Smooth muscle cell (in vitro differentiated cells): Measurements from ENCODE around the gene ODAPH. TPM values are rescaled to one million over a fixed set of nuclear protein-coding genes. Genes with fewer than 3 reads are reported as not detected.

Experiments
- DNase-seq: peaks from one replicate; lab custom pipeline; 2025; ENCODE audit not compliant: unreplicated experiment; lab: John Stamatoyannopoulos, UW
- H2AFZ ChIP-seq: fragments of 200-600 bp; sonication (generic); 2 replicates; pipeline ENCODE4 v1.6.0; 2016; ENCODE audit warnings: antibody characterized with exemption, low read depth, mild to moderate bottlenecking
- H3F3A ChIP-seq: fragments of 200-600 bp; sonication (generic); 2 replicates; pipeline ENCODE4 v1.6.0; 2017; ENCODE audit warnings: antibody characterized with exemption, low read depth
- H3K27ac ChIP-seq: fragments of 200-600 bp; sonication (generic); 2 replicates; pipeline ENCODE4 v1.5.1; 2016; ENCODE audit warnings: low read depth, mild to moderate bottlenecking
- H3K27me3 ChIP-seq: fragments of 200-600 bp; sonication (generic); 2 replicates; pipeline ENCODE4 v1.6.1; 2016; ENCODE audit warnings: low read depth, mild to moderate bottlenecking
- H3K36me3 ChIP-seq: fragments of 200-600 bp; sonication (generic); 2 replicates; pipeline ENCODE4 v1.5.1; 2016; ENCODE audit warnings: low read depth
- H3K4me1 ChIP-seq: fragments of 200-600 bp; sonication (generic); 2 replicates; pipeline ENCODE4 v1.5.1; 2016; ENCODE audit warnings: low read depth
- H3K4me2 ChIP-seq: fragments of 200-600 bp; sonication (generic); 2 replicates; pipeline ENCODE4 v1.6.0; 2016; ENCODE audit warnings: mild to moderate bottlenecking
- H3K4me3 ChIP-seq: fragments of 200-600 bp; sonication (generic); 2 replicates; pipeline ENCODE4 v1.5.1; 2016; ENCODE audit warnings: mild to moderate bottlenecking
- H3K79me2 ChIP-seq: fragments of 200-600 bp; sonication (generic); 2 replicates; pipeline ENCODE4 v1.6.0; 2016; ENCODE audit warnings: low read depth, mild to moderate bottlenecking
- H3K9ac ChIP-seq: fragments of 200-600 bp; sonication (generic); 2 replicates; pipeline ENCODE4 v1.6.0; 2016; ENCODE audit warnings: low read depth
- H3K9me3 ChIP-seq: fragments of 200-600 bp; sonication (generic); replicated peaks from 2 replicates; pipeline ENCODE4 v1.5.1; 2016; ENCODE audit warnings: low read depth
- H4K20me1 ChIP-seq: fragments of 200-600 bp; sonication (generic); 2 replicates; pipeline ENCODE4 v1.6.0; 2016; ENCODE audit warnings: low read depth
- CTCF ChIP-seq: fragments of 200-600 bp; sonication (generic); IDR thresholded peaks from 2 replicates; pipeline ENCODE4 v1.5.1; 2017; ENCODE audit warnings: borderline replicate concordance, mild to moderate bottlenecking, antibody characterized with exemption; ENCODE audit not compliant: insufficient read depth, poor library complexity, severe bottlenecking
- WGBS: methylation state at CpG from one replicate; pipeline ENCODE4 v1.1.7; 2016; ENCODE audit warnings: low lambda C conversion rate; 5-methylcytosine and 5-hydroxymethylcytosine counted together
- polyA plus RNA-seq: library from polyadenylated mRNA; unstranded; fragments of >200 nt; fragmentation: Nextera tagmentation; extraction: Ambion mirVana; gene quantifications from 2 replicates; pipeline ENCODE4 v1.2.1, GENCODE V29; 2016
- total RNA-seq: library from RNA; depleted of rRNA; stranded (reverse); fragments of >200 nt; gene quantifications from 2 replicates; pipeline ENCODE4 v1.2.3, GENCODE V29; 2014

ODAPH gene
- total and polyA plus RNA-seq, 2 experiments from 2014 or later: 165 to 193 TPM

GRCh38 chr4:75547647-75548387, 8.0 kb upstream of the ODAPH start:
- Histone ChIP-seq H3K27ac (no peak overlapping the region), H3K4me2 (no peak overlapping the region), H3F3A (peaks cover 8% of the 10 kb centered on the region), H3K79me2 (no peaks in the 10 kb centered on the region), H3K9me3 (no peaks in the 10 kb centered on the region), H3K4me1 (no peaks in the 10 kb centered on the region), H4K20me1 (no peaks in the 10 kb centered on the region), H3K4me3 (no peak overlapping the region), H3K27me3 (no peaks in the 10 kb centered on the region), H3K36me3 (no peaks in the 10 kb centered on the region), H3K9ac (no peak overlapping the region), H2AFZ (no peak overlapping the region)
- no peak for DNase-seq
- 83% methylated on average over 15 of the region's 15 CpGs for WGBS
- TF ChIP-seq CTCF: no peak

GRCh38 chr4:75549019-75549418, 6.8 kb upstream of the ODAPH start:
- no peaks in the 10 kb centered on the region for H3K36me3 ChIP-seq
- no peak overlapping the region for H3K4me3 ChIP-seq
- H3K9ac ChIP-seq: no peak overlapping the region
- H3K79me2 ChIP-seq: no peaks in the 10 kb centered on the region
- H3K4me2 ChIP-seq: no peak overlapping the region
- H3K27me3 ChIP-seq: no peaks in the 10 kb centered on the region
- no peaks in the 10 kb centered on the region for H3K4me1 ChIP-seq
- WGBS: 83% methylated on average over 2 of the region's 2 CpGs
- no peak overlapping the region for H2AFZ ChIP-seq
- no peaks in the 10 kb centered on the region for H3K9me3 ChIP-seq
- H3K27ac ChIP-seq: no peak overlapping the region
- DNase-seq: no peak
- no peaks in the 10 kb centered on the region for H3F3A ChIP-seq
- TF ChIP-seq CTCF: no peak
- no peaks in the 10 kb centered on the region for H4K20me1 ChIP-seq

GRCh38 chr4:75552452-75552851, 3.4 kb upstream of the ODAPH start:
- H4K20me1 ChIP-seq: no peaks in the 10 kb centered on the region

More at GRCh38 chr4:75552452-75552851, 3.4 kb upstream of the ODAPH start:
- no peaks in the 10 kb centered on the region for H3K9me3 ChIP-seq
- H3K36me3 ChIP-seq: no peaks in the 10 kb centered on the region
- H3F3A ChIP-seq: peaks cover 9% of the 10 kb centered on the region
- H3K27me3 ChIP-seq: no peaks in the 10 kb centered on the region
- no peaks in the 10 kb centered on the region for H3K4me1 ChIP-seq
- no peaks in the 10 kb centered on the region for H3K79me2 ChIP-seq
- DNase-seq: no peak
- no peak for TF ChIP-seq CTCF
- no peak overlapping the region for H3K9ac ChIP-seq
- H3K27ac ChIP-seq: no peak overlapping the region
- no peak overlapping the region for H2AFZ ChIP-seq
- no peak overlapping the region for H3K4me2 ChIP-seq
- H3K4me3 ChIP-seq: no peak overlapping the region
